Neuron (in vitro differentiated cells): ENCODE measurements around the gene ATAT1.

Source experiments
- H2AFZ ChIP-seq: one replicate; pipeline ENCODE4 v1.6.1; 2013; ENCODE audit warnings: low read depth, mild to moderate bottlenecking, inconsistent platforms, low read length, moderate library complexity
- H3K27me3 ChIP-seq: one replicate; pipeline ENCODE4 v1.6.1; 2013; ENCODE audit warnings: low read length; ENCODE audit not compliant: insufficient read depth
- H3K36me3 ChIP-seq: one replicate; pipeline ENCODE4 v1.6.1; 2013; ENCODE audit warnings: low read length; ENCODE audit not compliant: insufficient read depth
- H3K4me1 ChIP-seq: one replicate; pipeline ENCODE4 v1.6.1; 2013; ENCODE audit warnings: low read length; ENCODE audit not compliant: insufficient read depth
- H3K4me3 ChIP-seq: 2 replicates; pipeline ENCODE4 v1.5.1; 2013; ENCODE audit warnings: mild to moderate bottlenecking, low read length, moderate library complexity
- H3K9me3 ChIP-seq: one replicate; pipeline ENCODE4 v1.6.1; 2013; ENCODE audit warnings: low read length

Gene ATAT1

DNA sequence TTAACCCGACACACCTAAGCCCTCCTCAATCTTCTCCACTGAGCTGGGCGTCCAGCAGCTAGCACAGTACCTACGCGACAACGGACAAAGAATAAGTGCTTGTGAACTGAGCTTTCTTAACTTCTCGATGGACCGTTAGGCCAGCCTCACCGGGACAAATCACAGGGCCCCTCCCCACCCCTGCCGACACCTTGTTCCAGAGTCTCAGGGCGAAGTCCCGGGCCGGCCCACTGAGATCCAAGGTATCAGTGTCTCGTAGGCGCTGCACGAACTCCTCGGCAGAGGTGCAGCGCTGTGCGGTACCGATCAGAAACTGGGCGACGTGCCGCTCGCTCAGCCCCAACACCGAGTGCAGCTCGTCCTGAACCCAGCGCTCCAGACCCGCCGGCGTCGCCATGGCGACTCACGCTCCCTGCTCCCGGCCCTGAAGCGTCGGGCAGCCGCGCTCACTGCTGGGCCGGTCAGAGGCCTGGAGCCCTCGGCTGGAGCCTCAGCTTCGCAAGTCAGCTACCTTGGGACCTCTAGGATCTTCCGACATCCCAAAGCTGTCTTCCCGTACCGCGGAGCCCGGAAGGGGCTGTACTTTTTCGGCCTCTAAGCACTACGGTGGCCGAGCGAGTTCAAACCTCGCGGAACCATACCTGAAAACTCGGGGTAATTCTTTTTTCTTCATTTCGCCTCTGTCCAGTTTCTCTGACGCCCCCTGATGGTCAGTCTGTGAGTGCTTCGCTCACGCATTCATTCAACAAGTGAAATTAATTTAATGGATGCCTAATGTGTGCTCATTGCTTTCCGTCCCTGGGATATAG lies 46.0 kb downstream of the ATAT1 start, which contains the start of gene DHX16:
DHX16 (minus strand) TSS at position 562 of the 809 bp plus-strand sequence; CDS start at position 397, 165 bp downstream.
- peaks cover 7% of the 10 kb centered on the region for H3K4me1 ChIP-seq
- H3K27me3 ChIP-seq, result no peaks in the 10 kb centered on the region
- H3K4me3 ChIP-seq, result peak within 1 kb of the TSS; percentile 83
- H3K36me3 ChIP-seq, result peaks cover 37% of the 10 kb centered on the region
- H2AFZ ChIP-seq, result peak within 1 kb of the TSS; percentile 7
- no peaks in the 10 kb centered on the region for H3K9me3 ChIP-seq

DNA sequence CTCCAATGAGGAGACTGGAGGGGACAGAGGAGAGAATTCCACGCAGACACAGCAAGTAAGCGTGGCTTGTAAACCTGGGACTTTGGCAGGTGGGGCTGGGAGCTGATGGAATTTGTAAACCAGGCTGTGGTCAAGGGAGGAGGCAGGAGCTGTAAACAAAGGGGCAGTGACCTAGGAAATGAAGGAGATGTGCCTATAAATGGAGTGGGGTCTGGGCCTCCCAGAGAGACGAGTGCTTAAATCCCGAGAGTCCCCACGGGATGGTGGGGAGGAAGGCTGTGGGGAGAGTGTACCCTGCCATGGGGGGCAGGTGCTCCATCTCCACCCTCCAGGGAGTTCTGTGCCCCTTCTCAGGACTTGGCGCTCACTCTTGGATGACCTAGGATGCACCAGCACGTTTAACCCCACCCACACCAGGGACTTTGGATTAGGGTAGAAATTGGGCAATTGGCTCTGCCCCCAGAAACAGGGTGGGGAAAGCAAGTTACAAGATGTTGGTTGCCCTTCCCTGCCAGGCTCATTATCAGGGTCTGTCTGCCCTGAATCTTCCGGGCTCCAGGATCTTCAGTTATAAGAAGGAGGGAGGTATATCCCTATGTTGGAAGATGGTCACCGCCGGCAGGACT lies 50.1 kb downstream of the ATAT1 start:
- Histone ChIP-seq H3K9me3 (no peaks in the 10 kb centered on the region), H3K27me3 (no peaks in the 10 kb centered on the region), H3K36me3 (peaks cover 32% of the 10 kb centered on the region), H2AFZ (no peak overlapping the region), H3K4me1 (peaks cover 6% of the 10 kb centered on the region), H3K4me3 (no peak overlapping the region)

DNA sequence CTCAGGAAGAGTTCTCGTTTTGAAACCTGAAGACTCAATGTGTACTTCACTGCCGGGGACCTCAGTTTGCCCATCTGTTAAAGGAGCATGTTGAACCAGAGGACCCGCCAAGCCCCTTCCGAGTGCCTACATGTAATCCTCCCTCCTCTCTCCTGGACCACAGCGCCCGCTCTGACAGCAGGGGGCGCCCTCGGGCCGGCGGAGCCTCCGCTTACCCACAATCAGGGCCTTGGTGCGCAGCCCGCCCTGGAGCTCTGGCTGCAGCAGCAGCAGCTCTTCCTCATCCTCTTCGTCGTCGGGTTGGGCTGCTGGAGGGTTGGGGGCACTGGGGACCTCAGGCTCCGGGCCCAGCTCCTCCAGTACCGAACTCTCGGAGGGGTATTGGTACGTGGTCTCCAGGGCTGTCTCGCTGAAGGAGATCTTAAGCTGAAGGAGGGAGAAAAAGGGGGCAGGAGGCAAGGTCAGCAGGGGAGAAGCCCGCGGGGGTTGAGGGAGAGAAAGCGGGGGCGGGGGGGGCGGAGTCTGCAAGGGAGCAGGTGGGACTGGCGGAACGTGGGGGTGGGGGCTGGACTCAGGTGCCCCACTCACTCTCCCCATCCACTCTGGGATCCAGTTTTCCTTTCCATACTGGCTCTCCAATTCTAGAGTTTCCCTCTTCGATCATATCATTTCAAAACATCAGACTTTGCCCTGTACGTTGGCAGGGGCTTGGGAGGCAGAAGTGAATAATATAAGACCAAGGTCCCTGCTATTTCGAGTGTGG lies 52.5 kb downstream of the ATAT1 start:
- H3K27me3 ChIP-seq, result no peaks in the 10 kb centered on the region
- H3K4me3 ChIP-seq, result no peak overlapping the region

DNA sequence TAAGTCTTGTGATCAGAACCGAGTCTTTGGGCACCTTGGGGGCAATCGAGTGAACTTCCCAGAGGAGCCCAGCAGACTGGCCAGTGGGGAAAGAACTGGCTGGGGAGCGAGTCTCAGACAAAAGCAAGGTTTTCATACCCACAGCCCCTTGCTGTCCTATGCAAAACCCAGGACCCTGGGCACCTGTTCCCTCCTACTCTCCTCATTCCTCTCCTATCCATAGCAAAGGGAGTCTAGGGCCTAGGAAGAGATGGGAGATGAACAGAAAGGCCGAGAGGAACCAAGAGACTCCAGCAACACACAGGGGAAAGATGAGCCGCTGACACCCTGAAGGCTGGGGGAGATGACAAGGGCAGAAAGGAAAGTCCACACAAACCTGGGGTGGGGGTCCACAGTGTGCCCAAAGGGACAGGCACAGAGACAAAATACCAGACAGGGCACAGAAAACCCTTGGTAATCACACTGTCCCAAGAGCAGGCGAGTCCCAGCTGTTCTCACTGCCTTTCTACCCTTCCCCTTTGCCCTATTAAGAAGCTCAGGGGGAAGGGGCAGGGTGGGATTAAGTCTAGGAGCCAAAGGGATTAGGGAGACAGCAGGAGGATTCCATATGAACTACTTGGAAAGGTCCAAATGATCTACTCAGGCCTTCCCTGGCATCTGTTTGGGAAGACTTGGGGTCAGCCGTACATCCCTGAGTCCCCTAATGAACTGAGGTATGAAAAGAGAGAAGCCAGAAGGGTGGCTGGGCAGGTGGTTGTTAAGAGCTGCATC lies 53.3 kb downstream of the ATAT1 start:
- Histone ChIP-seq H3K4me3 (no peak overlapping the region), H3K9me3 (no peaks in the 10 kb centered on the region)

More for the DNA sequence above, 52.5 kb downstream of the ATAT1 start:
- Histone ChIP-seq H3K9me3 (no peaks in the 10 kb centered on the region), H3K36me3 (peaks cover 34% of the 10 kb centered on the region), H2AFZ (no peak overlapping the region), H3K4me1 (peaks cover 28% of the 10 kb centered on the region)

DNA sequence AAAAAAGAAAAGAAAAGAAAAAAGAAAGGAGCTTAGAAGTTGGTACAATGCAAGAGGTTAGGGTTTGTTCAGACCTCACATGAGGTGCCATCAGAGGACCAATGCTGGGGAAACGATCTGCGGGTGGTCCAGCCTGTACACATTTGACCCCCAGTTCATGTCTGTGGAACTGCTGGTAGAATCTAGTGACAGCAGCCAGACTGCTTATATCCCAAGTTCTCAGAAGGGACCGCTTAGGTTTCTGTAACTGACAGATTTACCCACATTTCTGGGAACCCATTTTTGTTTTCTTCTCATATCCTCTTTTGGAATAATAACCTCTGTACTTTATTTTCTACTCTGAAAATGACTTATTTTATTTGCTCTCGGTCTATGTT lies 55.1 kb downstream of the ATAT1 start:
- no peaks in the 10 kb centered on the region for H3K27me3 ChIP-seq
- peaks cover 49% of the 10 kb centered on the region for H3K4me1 ChIP-seq
- H3K4me3 ChIP-seq, result no peak overlapping the region
- H2AFZ ChIP-seq, result no peak overlapping the region
- peaks cover 25% of the 10 kb centered on the region for H3K36me3 ChIP-seq
- H3K9me3 ChIP-seq, result no peaks in the 10 kb centered on the region

More for the DNA sequence above, 53.3 kb downstream of the ATAT1 start:
- H3K4me1 ChIP-seq, result peaks cover 34% of the 10 kb centered on the region
- H3K27me3 ChIP-seq, result no peaks in the 10 kb centered on the region
- peaks cover 34% of the 10 kb centered on the region for H3K36me3 ChIP-seq
- H2AFZ ChIP-seq, result no peak overlapping the region

DNA sequence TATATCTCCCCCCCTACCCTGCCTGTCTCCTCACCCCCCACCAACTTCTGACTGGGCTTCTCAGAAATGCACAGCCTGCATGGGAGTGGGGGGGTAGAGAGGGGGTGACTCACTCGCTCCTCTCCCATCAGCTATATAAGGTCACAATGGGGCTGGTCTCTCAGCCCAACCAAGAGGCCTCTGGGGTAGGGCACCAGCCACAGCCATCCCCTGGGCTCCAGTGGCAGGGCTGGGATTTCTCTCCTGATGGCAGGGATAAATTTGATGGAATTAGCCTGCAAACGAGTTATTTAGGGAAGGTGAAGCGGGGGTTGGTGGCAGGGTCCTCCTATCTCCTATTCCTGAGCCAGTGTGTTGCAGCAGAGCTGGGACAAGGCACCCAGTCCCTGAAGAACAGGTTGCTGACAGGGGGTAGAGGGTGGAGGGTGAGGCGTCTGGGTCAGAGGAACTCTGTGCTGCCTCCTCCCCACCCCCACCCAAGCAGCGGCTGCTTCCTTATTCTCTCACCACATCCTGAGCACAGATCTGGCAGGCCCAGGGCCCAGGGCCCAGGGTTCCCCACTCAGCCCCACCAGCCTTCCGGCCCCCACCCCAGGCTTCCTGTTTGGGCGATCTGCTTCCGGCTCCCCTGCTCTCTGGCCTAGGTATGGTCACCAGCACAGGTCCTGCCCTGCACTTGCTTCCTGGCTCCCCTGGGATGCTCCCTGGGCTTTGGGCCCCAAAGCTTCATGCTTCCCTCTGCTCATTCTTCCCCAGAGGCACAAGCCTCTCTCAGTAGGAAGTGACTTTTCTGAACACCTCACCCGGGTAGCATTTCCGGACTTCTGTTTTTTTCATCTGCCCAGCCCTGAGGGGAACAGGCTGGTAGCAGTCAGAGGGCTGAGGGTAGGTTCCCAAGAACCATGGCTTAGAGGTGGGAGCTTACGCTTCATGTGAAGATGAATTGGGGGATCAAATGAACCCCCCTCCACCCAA lies 55.8 kb downstream of the ATAT1 start:
- no peaks in the 10 kb centered on the region for H3K27me3 ChIP-seq
- H2AFZ ChIP-seq, result no peak overlapping the region
- peak overlapping the region; percentile 42 for H3K4me3 ChIP-seq
- H3K36me3 ChIP-seq, result peaks cover 19% of the 10 kb centered on the region
- H3K4me1 ChIP-seq, result peaks cover 49% of the 10 kb centered on the region
- H3K9me3 ChIP-seq, result no peaks in the 10 kb centered on the region

DNA sequence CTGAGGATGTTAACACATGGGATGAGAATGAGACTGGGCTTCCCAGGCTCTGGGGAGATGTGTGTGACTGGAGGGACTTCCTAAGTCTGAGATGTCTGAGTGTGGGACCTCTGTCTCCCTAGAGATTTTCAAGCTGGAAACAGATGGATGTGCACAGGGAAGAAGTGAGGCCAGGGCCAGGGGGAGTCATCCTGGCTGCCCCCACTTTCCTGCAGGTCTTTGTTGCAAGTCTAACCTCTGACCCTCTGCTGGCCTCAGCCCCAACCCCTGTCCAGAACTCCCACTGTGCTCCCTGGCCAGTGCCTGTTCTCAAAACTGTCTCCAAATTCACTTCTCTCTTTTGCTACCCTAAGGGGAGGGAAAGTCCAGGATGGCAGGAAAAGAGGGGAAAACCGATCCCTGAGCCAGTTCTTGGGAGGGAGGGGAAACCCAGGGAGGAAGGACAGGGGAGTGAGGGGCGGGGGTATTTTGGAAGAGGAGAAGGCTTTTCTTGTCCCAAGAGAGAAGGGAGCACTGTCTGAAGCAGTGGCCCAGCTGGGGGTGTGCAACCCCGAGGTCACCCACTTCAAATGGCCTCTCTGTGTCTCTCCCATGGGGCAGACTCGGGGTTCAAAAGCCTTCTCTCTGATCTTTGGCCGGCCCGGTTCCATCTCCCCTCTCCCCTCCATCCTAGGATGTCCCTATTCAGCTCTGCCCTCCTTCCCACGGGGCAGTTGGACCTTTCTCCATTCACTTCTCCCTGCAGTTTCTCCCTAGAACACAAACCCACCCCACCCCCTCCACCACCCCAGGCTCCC lies 56.7 kb downstream of the ATAT1 start:
- peak overlapping the region; percentile 42 for H3K4me3 ChIP-seq
- no peak overlapping the region for H2AFZ ChIP-seq
- no peaks in the 10 kb centered on the region for H3K9me3 ChIP-seq
- peaks cover 14% of the 10 kb centered on the region for H3K36me3 ChIP-seq
- peaks cover 57% of the 10 kb centered on the region for H3K4me1 ChIP-seq
- no peaks in the 10 kb centered on the region for H3K27me3 ChIP-seq

DNA sequence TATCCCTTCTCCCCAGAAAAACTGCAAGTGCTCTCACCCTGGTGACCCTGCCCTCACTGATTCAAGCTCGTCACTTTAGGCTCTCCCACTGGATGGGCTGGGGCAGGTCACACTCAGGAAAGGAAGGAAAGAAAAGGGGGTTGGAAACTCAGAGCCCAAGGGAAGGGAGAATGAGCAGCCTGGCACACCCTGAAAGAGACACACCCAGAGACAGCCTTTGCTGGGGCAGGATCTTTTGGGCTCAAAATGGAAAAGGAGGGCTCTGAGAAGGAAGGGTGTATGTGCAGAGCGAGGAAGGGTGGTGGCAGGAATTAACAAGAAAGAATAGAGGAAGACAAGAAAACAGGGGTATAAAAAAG lies 57.3 kb downstream of the ATAT1 start:
- Histone ChIP-seq H3K27me3 (no peaks in the 10 kb centered on the region), H3K4me1 (peaks cover 63% of the 10 kb centered on the region), H2AFZ (no peak overlapping the region), H3K4me3 (peak overlapping the region; percentile 42), H3K9me3 (no peaks in the 10 kb centered on the region), H3K36me3 (peaks cover 10% of the 10 kb centered on the region)

DNA sequence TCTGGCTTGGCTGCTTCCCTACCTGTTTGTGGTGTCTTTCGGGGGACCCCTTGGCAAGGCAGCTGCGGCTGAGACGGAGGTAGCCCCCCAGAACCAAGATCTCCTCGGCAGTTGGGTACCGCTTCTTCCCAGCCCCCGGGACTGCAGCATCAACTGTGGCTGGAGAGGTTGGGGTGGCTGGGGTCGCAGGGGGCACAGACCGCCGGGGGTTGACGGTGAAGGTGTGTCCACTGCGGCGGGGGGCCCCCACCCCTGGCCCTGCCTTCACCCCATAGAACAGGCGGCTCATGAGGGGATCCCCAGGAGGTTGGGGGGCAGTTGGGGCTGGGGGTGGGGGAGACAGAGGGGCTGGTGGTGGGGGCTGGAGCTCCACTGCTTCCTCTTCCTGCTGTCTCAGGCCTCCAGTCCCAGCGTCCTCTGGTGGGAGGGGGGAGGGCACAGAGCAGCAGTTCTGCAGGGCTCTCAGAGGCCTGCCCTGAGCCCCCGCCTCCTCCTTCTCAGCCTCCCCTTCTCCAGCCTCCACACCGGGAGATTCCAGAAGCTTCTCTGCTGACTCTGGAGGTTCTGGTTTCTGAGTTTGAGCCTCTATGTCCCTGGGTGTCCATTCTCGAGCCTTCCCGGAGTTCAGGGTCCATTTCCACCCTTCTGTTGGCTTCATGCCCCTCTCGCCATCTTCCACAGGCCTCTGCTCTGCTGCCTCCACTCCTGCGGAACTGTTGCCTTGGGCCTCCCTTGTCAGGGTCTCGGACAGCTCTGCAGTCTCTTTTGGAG lies 57.9 kb downstream of the ATAT1 start:
- H3K36me3 ChIP-seq, result peaks cover 10% of the 10 kb centered on the region
- no peaks in the 10 kb centered on the region for H3K27me3 ChIP-seq
- peaks cover 67% of the 10 kb centered on the region for H3K4me1 ChIP-seq
- no peaks in the 10 kb centered on the region for H3K9me3 ChIP-seq
- peak overlapping the region; percentile 42 for H3K4me3 ChIP-seq
- H2AFZ ChIP-seq, result no peak overlapping the region

DNA sequence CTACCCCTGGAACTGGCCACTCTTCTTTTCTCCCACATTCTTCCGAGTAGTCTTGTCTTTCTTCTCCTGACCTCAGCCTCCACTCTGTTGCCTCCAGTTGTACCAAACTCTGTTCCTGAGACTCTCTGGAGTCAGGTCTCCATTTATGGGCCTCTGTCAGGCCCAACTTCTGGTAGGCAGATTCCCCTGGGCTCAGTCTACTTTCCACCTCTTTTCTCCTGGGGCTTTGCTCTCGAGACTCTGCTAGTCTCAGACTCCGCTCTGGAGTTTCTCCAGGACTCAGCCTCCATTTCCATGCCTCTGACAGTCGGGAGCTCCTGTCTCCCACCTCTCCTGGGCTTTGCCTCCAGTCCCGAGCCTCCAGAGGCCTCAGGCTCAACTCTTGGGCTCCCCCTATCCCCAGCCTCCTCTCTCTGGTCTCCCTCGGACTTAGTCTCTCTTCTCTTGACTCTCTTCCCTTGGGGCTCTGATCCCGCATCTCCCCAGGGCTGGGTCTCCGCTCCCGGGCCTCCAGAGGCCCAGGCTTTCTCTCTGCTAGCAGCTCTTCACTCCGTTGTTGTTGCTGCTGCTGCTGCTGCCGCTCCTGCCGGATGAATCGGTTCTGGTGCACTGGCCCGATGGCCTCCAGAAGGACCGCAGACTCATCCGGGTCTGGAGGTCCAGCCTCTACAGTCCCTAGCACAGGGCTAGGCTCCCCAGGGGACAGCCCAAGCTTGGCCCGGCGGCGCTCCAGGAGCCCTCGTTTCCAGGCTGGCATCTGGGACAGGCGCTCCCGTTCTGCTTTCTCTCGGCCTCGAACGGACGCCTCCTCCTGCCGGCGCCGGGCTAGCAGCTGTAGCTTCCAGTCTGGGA lies 58.7 kb downstream of the ATAT1 start:
- Histone ChIP-seq H3K9me3 (no peaks in the 10 kb centered on the region), H3K4me3 (peak overlapping the region; percentile 68), H3K36me3 (peaks cover 6% of the 10 kb centered on the region), H2AFZ (no peak overlapping the region), H3K27me3 (no peaks in the 10 kb centered on the region), H3K4me1 (peaks cover 75% of the 10 kb centered on the region)
